GM21526 (cell line): ENCODE measurements around the gene PTPN23.

Experiments
- ATAC-seq: cut with Tn5 transposase; IDR thresholded peaks from one replicate; pipeline ENCODE4 v1.9.1; 2021; ENCODE audit warnings: moderate library complexity; ENCODE audit not compliant: unreplicated experiment, low FRiP score

PTPN23 gene

GRCh38 chr3:47405820-47406761 is 25.3 kb downstream of the PTPN23 start:
- ATAC-seq: no peak

- ATAC-seq: no peak
Measured at GRCh38 chr3:47406762-47407149, 25.9 kb downstream of the PTPN23 start.

- no peak for ATAC-seq
Measured at GRCh38 chr3:47407237-47407636, 26.4 kb downstream of the PTPN23 start.

GRCh38 chr3:47407896-47408838 is 27.3 kb downstream of the PTPN23 start:
- ATAC-seq: no peak

GRCh38 chr3:47408839-47409229 is 28.0 kb downstream of the PTPN23 start:
- ATAC-seq: no peak

GRCh38 chr3:47409284-47409683 is 28.5 kb downstream of the PTPN23 start:
- ATAC-seq: no peak

- no peak for ATAC-seq
Measured at GRCh38 chr3:47409688-47410416, 29.0 kb downstream of the PTPN23 start.

- no peak for ATAC-seq
Measured at GRCh38 chr3:47410417-47410720, 29.5 kb downstream of the PTPN23 start.

GRCh38 chr3:47410801-47411646 is 30.2 kb downstream of the PTPN23 start:
- ATAC-seq: no peak

GRCh38 chr3:47411696-47412452 is 31.1 kb downstream of the PTPN23 start:
- no peak for ATAC-seq

- no peak for ATAC-seq
Measured at GRCh38 chr3:47412453-47412756, 31.6 kb downstream of the PTPN23 start.

GRCh38 chr3:47412842-47413520 is 32.2 kb downstream of the PTPN23 start:
- no peak for ATAC-seq

- ATAC-seq: no peak
Measured at GRCh38 chr3:47413751-47414150, 32.9 kb downstream of the PTPN23 start.

- no peak for ATAC-seq
Measured at GRCh38 chr3:47414161-47414564, 33.3 kb downstream of the PTPN23 start.

GRCh38 chr3:47414666-47415587 is 34.1 kb downstream of the PTPN23 start:
- no peak for ATAC-seq

- ATAC-seq: no peak
Measured at GRCh38 chr3:47416041-47416440, 35.2 kb downstream of the PTPN23 start.

- no peak for ATAC-seq
Measured at GRCh38 chr3:47418167-47419082, 37.6 kb downstream of the PTPN23 start.
